GM10847 (cell line): Measurements from ENCODE around the gene SGPP1.

Experiments
- POLR2A ChIP-seq: IDR thresholded peaks from 2 replicates; pipeline ENCODE4 v1.6.1; 2011; ENCODE audit not compliant: insufficient read length; ENCODE audit errors: extremely low read depth

The SGPP1 gene

GRCh38 chr14:63705561-63706070, 22.2 kb downstream of the SGPP1 start:
- no peak for TF ChIP-seq POLR2A

- TF ChIP-seq POLR2A, result no peak
Observed at GRCh38 chr14:63701606-63702299, 26.1 kb downstream of the SGPP1 start.

GRCh38 chr14:63692310-63693020, 35.4 kb downstream of the SGPP1 start:
- no peak for TF ChIP-seq POLR2A

GRCh38 chr14:63689132-63689531, 38.7 kb downstream of the SGPP1 start:
- TF ChIP-seq POLR2A, result no peak

GRCh38 chr14:63686926-63687325, 40.9 kb downstream of the SGPP1 start:
- TF ChIP-seq POLR2A, result no peak

GRCh38 chr14:63685401-63685800, 42.5 kb downstream of the SGPP1 start:
- no peak for TF ChIP-seq POLR2A

- no peak for TF ChIP-seq POLR2A
Observed at GRCh38 chr14:63682727-63683593, 44.9 kb downstream of the SGPP1 start.

- TF ChIP-seq POLR2A, result no peak
Observed at GRCh38 chr14:63678536-63678935, 49.3 kb downstream of the SGPP1 start.

- no peak for TF ChIP-seq POLR2A
Observed at GRCh38 chr14:63677891-63678379, 49.9 kb downstream of the SGPP1 start.

GRCh38 chr14:63676615-63677014, 51.2 kb downstream of the SGPP1 start:
- no peak for TF ChIP-seq POLR2A

GRCh38 chr14:63673886-63674497, 53.9 kb downstream of the SGPP1 start:
- no peak for TF ChIP-seq POLR2A

- TF ChIP-seq POLR2A, result no peak
Observed at GRCh38 chr14:63673255-63673654, 54.6 kb downstream of the SGPP1 start.

- TF ChIP-seq POLR2A, result no peak
Observed at GRCh38 chr14:63672417-63673180, 55.3 kb downstream of the SGPP1 start.

- TF ChIP-seq POLR2A, result no peak
Observed at GRCh38 chr14:63671987-63672386, 55.9 kb downstream of the SGPP1 start.
